GM21360 (cell line): ENCODE measurements around the gene FGD4.
"Not testable (repeated sequence)": the region's sequence is repeated elsewhere in the genome, so short reads cannot be mapped to it uniquely, and the experiment has no call there.

Source experiments
- ATAC-seq: cut with Tn5 transposase; IDR thresholded peaks from one replicate; pipeline ENCODE4 v1.9.1; 2021; ENCODE audit warnings: mild to moderate bottlenecking, moderate library complexity; ENCODE audit not compliant: unreplicated experiment

The FGD4 gene

GRCh38 chr12:32515137-32515873 lies 115.9 kb downstream of the FGD4 start:
- no peak for ATAC-seq

- ATAC-seq: no peak
Observed at GRCh38 chr12:32516230-32516629, 116.9 kb downstream of the FGD4 start.

- no peak for ATAC-seq
Observed at GRCh38 chr12:32517966-32518365, 118.6 kb downstream of the FGD4 start.

- no peak for ATAC-seq
Observed at GRCh38 chr12:32519047-32519446, 119.7 kb downstream of the FGD4 start.

GRCh38 chr12:32522331-32523221 lies 123.2 kb downstream of the FGD4 start:
- ATAC-seq: peak; percentile 72

- not testable (repeated sequence) for ATAC-seq
Observed at GRCh38 chr12:32525802-32526201, 126.4 kb downstream of the FGD4 start.

GRCh38 chr12:32526343-32526742 lies 127.0 kb downstream of the FGD4 start:
- not testable (repeated sequence) for ATAC-seq

GRCh38 chr12:32532422-32532821 lies 133.1 kb downstream of the FGD4 start:
- ATAC-seq: no peak

- no peak for ATAC-seq
Observed at GRCh38 chr12:32532951-32533350, 133.6 kb downstream of the FGD4 start.

GRCh38 chr12:32533506-32533905 lies 134.1 kb downstream of the FGD4 start:
- ATAC-seq: not testable (repeated sequence)

GRCh38 chr12:32533971-32534590 lies 134.7 kb downstream of the FGD4 start:
- ATAC-seq: no peak

- ATAC-seq: no peak
Observed at GRCh38 chr12:32534698-32535097, 135.3 kb downstream of the FGD4 start.

- no peak for ATAC-seq
Observed at GRCh38 chr12:32535288-32535999, 136.1 kb downstream of the FGD4 start.

GRCh38 chr12:32536000-32536345 lies 136.6 kb downstream of the FGD4 start:
- no peak for ATAC-seq

- no peak for ATAC-seq
Observed at GRCh38 chr12:32541754-32542374, 142.5 kb downstream of the FGD4 start.

GRCh38 chr12:32542428-32543229 lies 143.3 kb downstream of the FGD4 start:
- ATAC-seq: no peak

- no peak for ATAC-seq
Observed at GRCh38 chr12:32544893-32545292, 145.5 kb downstream of the FGD4 start.

GRCh38 chr12:32545413-32545980 lies 146.1 kb downstream of the FGD4 start:
- ATAC-seq: no peak

GRCh38 chr12:32546272-32546671 lies 146.9 kb downstream of the FGD4 start:
- no peak for ATAC-seq
